ENCODE results near the gene ERBB2. TPM values are rescaled to one million over a fixed set of nuclear protein-coding genes. Genes with fewer than 3 reads are reported as not detected.

Gene ERBB2
- total and polyA plus RNA-seq, 2 of the 13 experiments (the other 11 are each of a cell fraction or from before 2014, with no cell fraction given), result 57.7 to 64.1 TPM

- TF ChIP-seq ZMYM3 (CRISPR knock-in tag; IDR thresholded peaks at IDR 0.05) (no peak), ZEB1 (IDR thresholded peaks at IDR 0.05; ENCODE audit: insufficient replicate concordance, low read depth) (peak; percentile 22), ZSCAN25 (CRISPR knock-in tag; IDR thresholded peaks at IDR 0.05) (peak; percentile 84), ZNF605 (CRISPR knock-in tag; IDR thresholded peaks at IDR 0.05) (no peak; the same call in none of the 2 replicates), FOXM1 (CRISPR knock-in tag; IDR thresholded peaks at IDR 0.05) (no peak), HES4 (CRISPR knock-in tag; IDR thresholded peaks at IDR 0.05; ENCODE audit: borderline replicate concordance) (peak; percentile 94), ZNF407 (CRISPR knock-in tag; IDR thresholded peaks at IDR 0.05; ENCODE audit: not compliant biosample characterization) (no peak), PCBP1 (IDR thresholded peaks at IDR 0.05; ENCODE audit: borderline replicate concordance, low read depth, low read length) (no peak), ZFP36 (IDR thresholded peaks at IDR 0.05; ENCODE audit: borderline replicate concordance, low read depth, low read length, partially characterized antibody) (no peak), ISL2 (CRISPR knock-in tag; IDR thresholded peaks at IDR 0.05) (peak; percentile 88)
- TF ChIP-seq, protein P1, sequence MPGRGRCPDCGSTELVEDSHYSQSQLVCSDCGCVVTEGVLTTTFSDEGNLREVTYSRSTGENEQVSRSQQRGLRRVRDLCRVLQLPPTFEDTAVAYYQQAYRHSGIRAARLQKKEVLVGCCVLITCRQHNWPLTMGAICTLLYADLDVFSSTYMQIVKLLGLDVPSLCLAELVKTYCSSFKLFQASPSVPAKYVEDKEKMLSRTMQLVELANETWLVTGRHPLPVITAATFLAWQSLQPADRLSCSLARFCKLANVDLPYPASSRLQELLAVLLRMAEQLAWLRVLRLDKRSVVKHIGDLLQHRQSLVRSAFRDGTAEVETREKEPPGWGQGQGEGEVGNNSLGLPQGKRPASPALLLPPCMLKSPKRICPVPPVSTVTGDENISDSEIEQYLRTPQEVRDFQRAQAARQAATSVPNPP (CRISPR knock-in tag; IDR thresholded peaks at IDR 0.05), result peak; percentile 34; the same call in 1 of the 2 replicates
- TF ChIP-seq, protein P2, sequence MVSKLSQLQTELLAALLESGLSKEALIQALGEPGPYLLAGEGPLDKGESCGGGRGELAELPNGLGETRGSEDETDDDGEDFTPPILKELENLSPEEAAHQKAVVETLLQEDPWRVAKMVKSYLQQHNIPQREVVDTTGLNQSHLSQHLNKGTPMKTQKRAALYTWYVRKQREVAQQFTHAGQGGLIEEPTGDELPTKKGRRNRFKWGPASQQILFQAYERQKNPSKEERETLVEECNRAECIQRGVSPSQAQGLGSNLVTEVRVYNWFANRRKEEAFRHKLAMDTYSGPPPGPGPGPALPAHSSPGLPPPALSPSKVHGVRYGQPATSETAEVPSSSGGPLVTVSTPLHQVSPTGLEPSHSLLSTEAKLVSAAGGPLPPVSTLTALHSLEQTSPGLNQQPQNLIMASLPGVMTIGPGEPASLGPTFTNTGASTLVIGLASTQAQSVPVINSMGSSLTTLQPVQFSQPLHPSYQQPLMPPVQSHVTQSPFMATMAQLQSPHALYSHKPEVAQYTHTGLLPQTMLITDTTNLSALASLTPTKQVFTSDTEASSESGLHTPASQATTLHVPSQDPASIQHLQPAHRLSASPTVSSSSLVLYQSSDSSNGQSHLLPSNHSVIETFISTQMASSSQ (IDR thresholded peaks at IDR 0.05; ENCODE audit: low read depth), result no peak
- TF ChIP-seq, protein P2 (CRISPR knock-in tag; IDR thresholded peaks at IDR 0.05; ENCODE audit: borderline replicate concordance), result peak; percentile 92
- TF ChIP-seq, protein P3, sequence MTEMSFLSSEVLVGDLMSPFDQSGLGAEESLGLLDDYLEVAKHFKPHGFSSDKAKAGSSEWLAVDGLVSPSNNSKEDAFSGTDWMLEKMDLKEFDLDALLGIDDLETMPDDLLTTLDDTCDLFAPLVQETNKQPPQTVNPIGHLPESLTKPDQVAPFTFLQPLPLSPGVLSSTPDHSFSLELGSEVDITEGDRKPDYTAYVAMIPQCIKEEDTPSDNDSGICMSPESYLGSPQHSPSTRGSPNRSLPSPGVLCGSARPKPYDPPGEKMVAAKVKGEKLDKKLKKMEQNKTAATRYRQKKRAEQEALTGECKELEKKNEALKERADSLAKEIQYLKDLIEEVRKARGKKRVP (CRISPR knock-in tag; IDR thresholded peaks at IDR 0.05), result peak in 1 of 2 experiments; percentile 67; a peak in 1 of 4 replicates
Measured at GRCh38 chr17:39754161-39754957, 54.5 kb downstream of the ERBB2 start (continued).
